Endothelial cell of umbilical vein (primary cell): ENCODE data around the gene PTPRQ.

Experiments used
- CTCF ChIP-seq, 2 donors: IDR thresholded peaks; 1 replicate in 1 of 2; 2 replicates in 1 of 2; pipeline ENCODE4 v1.5.1; 2011; ENCODE audit warnings: low read length in 2 of 2, mild to moderate bottlenecking in 2 of 2, moderate library complexity in 2 of 2, control low read depth in 1 of 2, inconsistent platforms in 1 of 2, low read depth in 1 of 2; ENCODE audit not compliant: insufficient read depth in 1 of 2; ENCODE audit errors: extremely low read depth in 1 of 2
- EZH2 ChIP-seq: IDR thresholded peaks from 2 replicates; pipeline ENCODE4 v1.6.1; 2012; ENCODE audit warnings: borderline replicate concordance, low read depth, mild to moderate bottlenecking, moderate library complexity, low read length, inconsistent platforms; ENCODE audit not compliant: severe bottlenecking
- FOS ChIP-seq: IDR thresholded peaks from 2 replicates; pipeline ENCODE4 v1.6.1; 2011; ENCODE audit warnings: mild to moderate bottlenecking, low read length, moderate library complexity, borderline replicate concordance; ENCODE audit not compliant: insufficient read depth
- GATA2 ChIP-seq: IDR thresholded peaks from 2 replicates; pipeline ENCODE4 v1.7.0; 2011; ENCODE audit warnings: low read depth, mild to moderate bottlenecking, moderate library complexity, mixed read lengths, low read length; ENCODE audit not compliant: insufficient read length, insufficient read depth
- JUN ChIP-seq: IDR thresholded peaks from 2 replicates; pipeline ENCODE4 v1.6.1; 2011; ENCODE audit warnings: borderline replicate concordance, low read depth; ENCODE audit not compliant: insufficient read length, insufficient read depth
- MAX ChIP-seq: IDR thresholded peaks from 2 replicates; pipeline ENCODE4 v1.6.1; 2011; ENCODE audit not compliant: insufficient read depth, insufficient read length
- POLR2A ChIP-seq: IDR thresholded peaks from 2 replicates; pipeline ENCODE4 v1.6.1; 2012; ENCODE audit warnings: low read depth, mild to moderate bottlenecking, control low read depth, low read length
- POLR2AphosphoS5 ChIP-seq: IDR thresholded peaks from 2 replicates; pipeline ENCODE4 v1.6.1; 2012; ENCODE audit warnings: low read depth, mild to moderate bottlenecking, control low read depth, low read length, moderate library complexity; ENCODE audit not compliant: insufficient read depth

GRCh38 chr12:80625051-80625450 lies 181.0 kb downstream of the PTPRQ start:
- TF ChIP-seq CTCF (IDR thresholded peaks at IDR 0.05; ENCODE audit: extremely low read depth in 1 of 2, insufficient read depth in 1 of 2, low read depth in 1 of 2, low read length in 2 of 2): no peak
- no peak for TF ChIP-seq JUN
- TF ChIP-seq POLR2AphosphoS5: no peak
- no peak for TF ChIP-seq GATA2
- no peak for TF ChIP-seq MAX
- no peak for TF ChIP-seq EZH2
- no peak for TF ChIP-seq POLR2A
- no peak for TF ChIP-seq FOS
